Spleen (tissue), 11 donors: Measurements from ENCODE around the gene PPM1H. TPM values are rescaled to one million over a fixed set of nuclear protein-coding genes. Genes with fewer than 3 reads are reported as not detected.

Source experiments
- DNase-seq: peaks from one replicate; pipeline ENCODE4 v3.0.0-alpha.2; 2020
- H3K27ac ChIP-seq, 8 donors: fragments of 200-600 bp; sonication (generic) in 7 of 8; 1 replicate in 4 of 8; 2 replicates in 4 of 8; pipeline versions ENCODE4 v1.5.0 to v1.8.0; 2016 to 2021; ENCODE audit warnings: inconsistent platforms in 4 of 8, mild to moderate bottlenecking in 4 of 8, moderate library complexity in 1 of 8
- H3K27me3 ChIP-seq, 7 donors: fragments of 200-600 bp; sonication (generic) in 6 of 7; replicated peaks in 1 of 7; 1 replicate in 4 of 7; 2 replicates in 3 of 7; pipeline versions ENCODE4 v1.5.0 to v1.8.0; 2016 to 2021; ENCODE audit warnings: inconsistent platforms in 3 of 7, mild to moderate bottlenecking in 1 of 7
- H3K36me3 ChIP-seq, 6 donors: fragments of 200-600 bp; sonication (generic) in 5 of 6; 1 replicate in 4 of 6; 2 replicates in 2 of 6; pipeline versions ENCODE4 v1.5.0 to v1.8.0; 2016 to 2021; ENCODE audit warnings: inconsistent platforms in 2 of 6
- H3K4me1 ChIP-seq, 6 donors: fragments of 200-600 bp; sonication (generic) in 5 of 6; 1 replicate in 3 of 6; 2 replicates in 3 of 6; pipeline versions ENCODE4 v1.5.0 to v1.8.0; 2016 to 2021; ENCODE audit warnings: inconsistent platforms in 3 of 6
- H3K4me3 ChIP-seq, 8 donors: fragments of 200-600 bp; sonication (generic) in 7 of 8; 1 replicate in 4 of 8; 2 replicates in 4 of 8; pipeline versions ENCODE4 v1.5.0 to v1.8.0; 2016 to 2021; ENCODE audit warnings: inconsistent platforms in 4 of 8, mild to moderate bottlenecking in 4 of 8, moderate library complexity in 2 of 8
- H3K9me3 ChIP-seq, 8 donors: fragments of 200-600 bp; sonication (generic) in 7 of 8; 1 replicate in 4 of 8; 2 replicates in 4 of 8; pipeline versions ENCODE4 v1.5.0 to v1.8.0; 2016 to 2021; ENCODE audit warnings: inconsistent platforms in 4 of 8
- POLR2A ChIP-seq, 3 donors: fragments of 450-650 bp; IDR thresholded peaks; one replicate each; pipeline ENCODE4 v1.5.1; 2017; ENCODE audit warnings: antibody characterized with exemption in 3 of 3, mild to moderate bottlenecking in 1 of 3
- POLR2AphosphoS5 ChIP-seq, 3 donors: sonication (generic); formaldehyde crosslinking; IDR thresholded peaks; one replicate each; pipeline ENCODE4 v1.5.1; 2017; ENCODE audit warnings: antibody characterized with exemption in 3 of 3
- WGBS, 5 donors: extraction: QIAGEN DNeasy Blood & Tissue Kit in 3 of 5; methylation state at CpG; one replicate each; pipeline versions ENCODE4 v1.1.5 to v1.1.7; 2013 to 2018; 5-methylcytosine and 5-hydroxymethylcytosine counted together
- intact Hi-C: fragments of 100-400 bp; cut with DNase I; formaldehyde crosslinking; loops from one replicate; pipeline ENCODE4 v1.15.0; 2023; ENCODE audit warnings: low total_unique reads
- polyA plus RNA-seq, 3 donors: library from polyadenylated mRNA; stranded (reverse); fragments of 200-250 nt; gene quantifications; one replicate each; pipeline ENCODE4 v1.2.1, GENCODE V29; 2013
- total RNA-seq, 7 donors: library from RNA; depleted of rRNA in 3 of 7; stranded (reverse); fragments of >200 nt in 3 of 7; fragmentation: NEBNext Ultra II Directional in 4 of 7; extraction: Animal tissue kit (Norgen Biotek cat#: 25700) in 4 of 7; gene quantifications; one replicate each; pipeline versions ENCODE4 v1.1.0 to v1.2.1, GENCODE V29; 2016 to 2021
- TF ChIP-seq, protein P1 (sequence below), 11 experiments: fragments of 200-600 bp in 7 of 11; fragments of 450-650 bp in 4 of 11; sonication (generic) in 4 of 11; IDR thresholded peaks in 8 of 11; conservative IDR thresholded peaks in 3 of 11; 1 replicate in 7 of 11; 2 replicates in 4 of 11; pipeline versions ENCODE4 v1.4.0 to v1.8.0; 2016 to 2021; ENCODE audit warnings: antibody characterized with exemption in 11 of 11, inconsistent platforms in 4 of 11, mild to moderate bottlenecking in 1 of 11
- donor health status: healthy with polysubstance abuse.
- donor health status: DM: no; HTN: no; CAD: no; lungs with moderate emphysema.
- donor health status: DM: no; HTN: no; CAD: no.
- donor health status: Bipolar disorder and iron deficiency.
- donor health status: healthy.
- donor health status: DM: no; HTN: no; CAD: no.
- donor health status: DM: yes; HTN: yes; CAD: no.

The PPM1H gene
- total and polyA plus RNA-seq, 10 donors: 0.17 to 3.9 (median 1.9) TPM

DNA sequence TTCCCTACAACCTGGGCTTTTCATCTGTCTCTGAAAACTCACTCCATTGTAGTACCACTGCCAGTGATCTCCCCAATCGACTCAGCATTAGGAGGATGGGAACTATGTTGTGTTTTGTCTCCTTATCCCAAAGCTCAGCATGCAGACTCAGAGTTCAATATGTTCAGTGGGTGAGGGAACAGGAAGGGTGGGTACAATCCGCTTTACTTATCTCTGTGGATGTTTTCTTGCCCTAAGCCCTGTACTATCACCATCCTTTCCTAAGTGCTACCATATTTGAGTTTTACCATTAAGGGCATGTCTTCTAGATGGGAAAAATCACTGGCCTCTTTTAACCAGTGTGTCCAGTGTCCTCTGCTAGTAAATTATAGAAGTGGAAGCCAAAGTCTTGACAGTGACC is 107.1 kb downstream of the PPM1H start:
- no peak for DNase-seq
- Histone ChIP-seq H3K27ac (no peak overlapping the region), H3K4me3 (no peak overlapping the region), H3K9me3 (peaks cover 0 to 4% (median 0%) of the 10 kb centered on the region in 8 donors), H3K36me3 (no peaks in the 10 kb centered on the region), H3K27me3 (no peaks in the 10 kb centered on the region), H3K4me1 (no peaks in the 10 kb centered on the region)
- intact Hi-C loops: no loop called here
- WGBS, 5 donors: 78 to 88% (median 81%) methylated on average over 2 of the region's 2 CpGs
- TF ChIP-seq POLR2AphosphoS5 (IDR thresholded peaks at IDR 0.05) (no peak), POLR2A (IDR thresholded peaks at IDR 0.05) (no peak)
- TF ChIP-seq, protein P1, sequence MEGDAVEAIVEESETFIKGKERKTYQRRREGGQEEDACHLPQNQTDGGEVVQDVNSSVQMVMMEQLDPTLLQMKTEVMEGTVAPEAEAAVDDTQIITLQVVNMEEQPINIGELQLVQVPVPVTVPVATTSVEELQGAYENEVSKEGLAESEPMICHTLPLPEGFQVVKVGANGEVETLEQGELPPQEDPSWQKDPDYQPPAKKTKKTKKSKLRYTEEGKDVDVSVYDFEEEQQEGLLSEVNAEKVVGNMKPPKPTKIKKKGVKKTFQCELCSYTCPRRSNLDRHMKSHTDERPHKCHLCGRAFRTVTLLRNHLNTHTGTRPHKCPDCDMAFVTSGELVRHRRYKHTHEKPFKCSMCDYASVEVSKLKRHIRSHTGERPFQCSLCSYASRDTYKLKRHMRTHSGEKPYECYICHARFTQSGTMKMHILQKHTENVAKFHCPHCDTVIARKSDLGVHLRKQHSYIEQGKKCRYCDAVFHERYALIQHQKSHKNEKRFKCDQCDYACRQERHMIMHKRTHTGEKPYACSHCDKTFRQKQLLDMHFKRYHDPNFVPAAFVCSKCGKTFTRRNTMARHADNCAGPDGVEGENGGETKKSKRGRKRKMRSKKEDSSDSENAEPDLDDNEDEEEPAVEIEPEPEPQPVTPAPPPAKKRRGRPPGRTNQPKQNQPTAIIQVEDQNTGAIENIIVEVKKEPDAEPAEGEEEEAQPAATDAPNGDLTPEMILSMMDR (IDR thresholded peaks at IDR 0.05 in 8 of 11, conservative IDR thresholded peaks at IDR 0.05 in 3 of 11): no peak

DNA sequence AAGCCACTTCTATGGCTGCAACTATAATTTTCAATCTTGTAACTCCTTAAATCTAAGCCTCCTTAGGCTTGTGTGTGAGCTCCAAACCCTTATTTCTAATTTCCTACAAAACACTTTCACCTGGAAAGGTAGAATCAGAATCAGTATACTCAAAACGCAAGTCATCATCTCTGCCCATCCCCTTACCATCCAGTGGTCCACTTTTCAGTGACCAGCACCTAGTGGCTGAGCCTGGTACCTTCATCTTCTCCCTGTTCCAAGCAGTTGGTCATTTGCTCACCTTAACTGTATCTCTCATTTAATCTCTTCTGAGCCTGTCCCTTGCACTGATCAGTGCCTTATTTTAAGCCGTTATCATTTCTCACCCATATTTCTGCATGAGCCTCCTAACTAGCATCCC is 107.9 kb downstream of the PPM1H start:
- no peaks in the 10 kb centered on the region for H3K27me3 ChIP-seq
- DNase-seq: no peak
- H3K4me3 ChIP-seq: no peak overlapping the region
- intact Hi-C loops: no loop called here
- no peaks in the 10 kb centered on the region for H3K36me3 ChIP-seq
- 91 to 98% (median 95%) methylated on average over 2 of the region's 2 CpGs for WGBS, 5 donors
- H3K27ac ChIP-seq: no peak overlapping the region
- H3K4me1 ChIP-seq: no peaks in the 10 kb centered on the region
- TF ChIP-seq, protein P1 (IDR thresholded peaks at IDR 0.05 in 8 of 11, conservative IDR thresholded peaks at IDR 0.05 in 3 of 11): no peak
- TF ChIP-seq POLR2AphosphoS5 (IDR thresholded peaks at IDR 0.05) (no peak), POLR2A (IDR thresholded peaks at IDR 0.05) (no peak)
- peaks cover 0 to 4% (median 0%) of the 10 kb centered on the region in 8 donors for H3K9me3 ChIP-seq

DNA sequence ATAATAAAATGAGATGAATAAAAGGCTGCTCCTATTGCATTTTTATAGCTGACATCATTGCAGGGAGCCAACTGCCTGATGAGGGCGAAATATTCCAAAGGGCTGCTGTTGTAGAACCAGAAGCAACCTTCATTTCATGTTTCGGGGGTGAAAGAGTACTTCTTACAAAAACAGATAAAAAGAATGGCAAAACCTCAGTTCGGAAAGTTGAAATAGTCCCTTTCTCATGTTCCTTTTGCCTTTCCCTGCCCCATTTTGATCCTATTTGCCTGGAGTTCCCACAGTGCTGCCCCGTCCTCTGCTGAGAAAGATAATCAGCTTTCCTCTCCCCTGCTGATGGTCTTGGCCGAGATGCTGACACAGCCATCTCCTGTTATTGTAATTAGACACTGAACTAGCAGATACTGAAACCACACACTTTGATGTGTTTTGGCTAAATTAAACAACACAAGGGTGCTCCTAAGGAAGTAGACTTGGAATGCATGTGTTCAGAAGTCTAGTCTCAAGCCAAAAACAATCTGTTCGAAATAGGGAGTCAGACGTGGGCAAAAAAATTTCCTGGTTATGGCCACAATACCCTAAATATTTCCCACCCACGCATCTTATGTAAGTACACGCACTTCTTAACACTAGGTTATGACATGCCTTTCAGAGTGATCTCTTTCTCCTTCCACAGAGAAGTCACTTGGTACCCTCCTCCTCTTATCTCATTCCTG is 117.2 kb downstream of the PPM1H start:
- peak overlapping the region in 1 of 8 donors; percentile 39 for H3K27ac ChIP-seq
- peaks cover 3 to 9% (median 5%) of the 10 kb centered on the region in 6 donors for H3K4me1 ChIP-seq
- H3K9me3 ChIP-seq: no peaks in the 10 kb centered on the region
- DNase-seq: no peak
- no peaks in the 10 kb centered on the region for H3K36me3 ChIP-seq
- WGBS, 5 donors: 42 to 55% (median 46%) methylated on average over 9 of the region's 9 CpGs
- intact Hi-C loops: no loop called here
- H3K27me3 ChIP-seq: peaks cover 0 to 24% (median 0%) of the 10 kb centered on the region in 7 donors
- H3K4me3 ChIP-seq: no peak overlapping the region
- TF ChIP-seq POLR2AphosphoS5 (IDR thresholded peaks at IDR 0.05) (no peak), POLR2A (IDR thresholded peaks at IDR 0.05) (no peak)
- TF ChIP-seq, protein P1 (IDR thresholded peaks at IDR 0.05 in 8 of 11, conservative IDR thresholded peaks at IDR 0.05 in 3 of 11): no peak

GRCh38 chr12:62814243-62814642 is 120.7 kb downstream of the PPM1H start:
- TF ChIP-seq POLR2A (IDR thresholded peaks at IDR 0.05) (no peak), POLR2AphosphoS5 (IDR thresholded peaks at IDR 0.05) (no peak)
- intact Hi-C loops: no loop called here
- Histone ChIP-seq H3K4me3 (no peak overlapping the region), H3K27me3 (peaks cover 0 to 7% (median 0%) of the 10 kb centered on the region in 7 donors), H3K27ac (no peak overlapping the region), H3K36me3 (no peaks in the 10 kb centered on the region), H3K9me3 (no peaks in the 10 kb centered on the region), H3K4me1 (peaks cover 3 to 11% (median 6%) of the 10 kb centered on the region in 6 donors)
- 88 to 95% (median 94%) methylated on average over 3 of the region's 3 CpGs for WGBS, 5 donors
- DNase-seq: no peak
